NCI-H774 (cell line): Measurements from ENCODE around the gene ARL2BP.

ENCODE experiments used
- DNase-seq: peaks from one replicate; lab custom pipeline; 2025; lab: John Stamatoyannopoulos, UW

ARL2BP gene

GRCh38 chr16:57283214-57283958 lies 38.3 kb downstream of the ARL2BP start:
- DNase-seq, result no peak

- DNase-seq, result no peak
Measured at GRCh38 chr16:57283959-57284208, 38.8 kb downstream of the ARL2BP start.

- DNase-seq, result peak; percentile 53
Measured at GRCh38 chr16:57284209-57284951, 39.3 kb downstream of the ARL2BP start, which contains the start of gene PLLP. PLLP (minus strand) TSS chr16:57284672; CDS start chr16:57284540, 132 bp downstream.

GRCh38 chr16:57284952-57285363 lies 39.9 kb downstream of the ARL2BP start:
- no peak for DNase-seq

- no peak for DNase-seq
Measured at GRCh38 chr16:57285379-57285778, 40.3 kb downstream of the ARL2BP start.

GRCh38 chr16:57289391-57290257 lies 44.6 kb downstream of the ARL2BP start:
- DNase-seq, result no peak

GRCh38 chr16:57297856-57298255 lies 52.8 kb downstream of the ARL2BP start:
- no peak for DNase-seq

GRCh38 chr16:57299009-57299718 lies 54.1 kb downstream of the ARL2BP start:
- DNase-seq, result no peak

GRCh38 chr16:57299719-57300386 lies 54.8 kb downstream of the ARL2BP start:
- DNase-seq, result peak; percentile 87

GRCh38 chr16:57300387-57301125 lies 55.5 kb downstream of the ARL2BP start:
- DNase-seq, result peak; percentile 98

GRCh38 chr16:57301126-57301817 lies 56.2 kb downstream of the ARL2BP start:
- no peak for DNase-seq
